ENCODE data around the gene MAX. TPM values are rescaled to one million over a fixed set of nuclear protein-coding genes. Genes with fewer than 3 reads are reported as not detected.
A peak's percentile ranks its signal among the peaks of the same experiment; 100 is the strongest.

MAX gene
- total RNA-seq, 1 experiment from 2014 or later: 72.9 TPM

GRCh38 chr14:65077318-65077717 is 25.0 kb downstream of the MAX start:
- Histone ChIP-seq H3K56ac (ENCODE audit: insufficient read length, low read depth, low read length) (no peak overlapping the region), H3K4me2 (ENCODE audit: insufficient read depth, insufficient read length, low read length) (no peak overlapping the region), H3K4ac (ENCODE audit: low read depth, low read length) (no peak overlapping the region), H2BK12ac (ENCODE audit: insufficient read length, low read depth, low read length) (no peak overlapping the region), H3K23ac (ENCODE audit: insufficient read length, low read depth, low read length) (no peak overlapping the region), H3K79me1 (ENCODE audit: insufficient read depth, low read depth, low read length, poor library complexity, severe bottlenecking) (no peaks in the 10 kb centered on the region), H3T11ph (ENCODE audit: low read length) (no peak overlapping the region), H2BK15ac (ENCODE audit: low read depth, low read length) (no peak overlapping the region), H2BK120ac (ENCODE audit: low read depth, low read length, poor library complexity, severe bottlenecking) (no peak overlapping the region), H3K4me1 (ENCODE audit: insufficient read depth, low read length) (no peaks in the 10 kb centered on the region; the same call in 1 of the 2 replicates), H3K18ac (ENCODE audit: insufficient read length, low read depth, low read length) (no peak overlapping the region), H3K27me3 (ENCODE audit: insufficient read depth, low read length) (no peaks in the 10 kb centered on the region), H2AK5ac (ENCODE audit: insufficient read length, low read length) (no peak overlapping the region), H2BK5ac (ENCODE audit: insufficient read length, low read length) (no peak overlapping the region), H3K9me3 (ENCODE audit: control insufficient read depth, low read depth, low read length) (no peaks in the 10 kb centered on the region), H3K9ac (ENCODE audit: extremely low read depth, insufficient read length, low read length) (no peak overlapping the region), H2BK20ac (ENCODE audit: low read depth, low read length, poor library complexity, severe bottlenecking) (no peak overlapping the region), H4K91ac (ENCODE audit: insufficient read length, low read depth, low read length) (no peak overlapping the region), H4K5ac (ENCODE audit: insufficient read length, low read depth, low read length) (no peak overlapping the region), H2AFZ (ENCODE audit: low read length) (no peak overlapping the region), H4K8ac (replicated peaks; ENCODE audit: insufficient read length, low read depth, low read length) (no peak overlapping the region), H3K14ac (ENCODE audit: insufficient read depth, low read length) (no peak overlapping the region), H3K79me2 (ENCODE audit: insufficient read depth, low read length) (no peaks in the 10 kb centered on the region), H3K23me2 (ENCODE audit: insufficient read length, low read depth, low read length, poor library complexity, severe bottlenecking) (no peaks in the 10 kb centered on the region), H3K27ac (ENCODE audit: insufficient read length, low read depth, low read length) (no peak overlapping the region), H4K20me1 (ENCODE audit: control insufficient read depth, insufficient read depth, insufficient read length) (no peaks in the 10 kb centered on the region)
- Mint-ChIP-seq H3K36me3 (ENCODE audit: insufficient read depth in 1 of 3, low read depth in 3 of 3) (peaks cover 13 to 49% (median 34%) of the 10 kb centered on the region in 3 experiments; a peak in 6 of 7 replicates), H3K9me3 (no peaks in the 10 kb centered on the region), H3K4me3 (no peak overlapping the region), H3K4me1 (peaks cover 12 to 15% of the 10 kb centered on the region in 2 experiments), H3K27me3 (ENCODE audit: low read depth) (no peaks in the 10 kb centered on the region; the same call in 1 of the 2 replicates), H3K27ac (peak overlapping the region in 2 of 3 experiments; percentile 34 to 87; a peak in 2 of 7 replicates)
- peak; percentile 41 for DNase-seq
- TF ChIP-seq CTCF (conservative IDR thresholded peaks at IDR 0.05): no peak
- WGBS (ENCODE audit: extremely low coverage, insufficient read length, low lambda C conversion rate): no CpG with 5 or more reads among the region's 2 CpGs
